Activated T-cell treated with anti-CD3 and anti-CD28 coated beads, Interleukin-2, amount 50 U/mL, for 24 hours (primary cell): ENCODE results near the gene MRPL40.
"Not testable (repeated sequence)": the region's sequence is repeated elsewhere in the genome, so short reads cannot be mapped to it uniquely, and the experiment has no call there.

ENCODE experiments used
- DNase-seq: peaks from one replicate; pipeline ENCODE4 v3.0.0-alpha.2; 2020
- H3K27ac Mint-ChIP-seq: 2 replicates; pipeline ENCODE4 v1.8.0; 2020; ENCODE audit warnings: mild to moderate bottlenecking, mixed read lengths
- H3K27me3 Mint-ChIP-seq: 2 replicates; pipeline ENCODE4 v1.8.0; 2020; ENCODE audit warnings: mixed read lengths
- H3K36me3 Mint-ChIP-seq: 2 replicates; pipeline ENCODE4 v1.8.0; 2020; ENCODE audit warnings: low read depth, mixed read lengths
- H3K4me1 Mint-ChIP-seq: 2 replicates; pipeline ENCODE4 v1.8.0; 2020; ENCODE audit warnings: low read depth, mixed read lengths
- H3K4me3 Mint-ChIP-seq: 2 replicates; pipeline ENCODE4 v1.8.0; 2020; ENCODE audit warnings: mild to moderate bottlenecking, moderate library complexity, mixed read lengths
- H3K9me3 Mint-ChIP-seq: 2 replicates; pipeline ENCODE4 v1.8.0; 2020; ENCODE audit warnings: mixed read lengths

Gene MRPL40

GRCh38 chr22:19442166-19442565 lies 9.8 kb downstream of the MRPL40 start:
- no peak for DNase-seq
- Mint-ChIP-seq H3K9me3 (no peaks in the 10 kb centered on the region), H3K27ac (peak overlapping the region; percentile 17), H3K4me1 (peaks cover 40% of the 10 kb centered on the region), H3K4me3 (no peak overlapping the region), H3K27me3 (no peaks in the 10 kb centered on the region), H3K36me3 (peaks cover 80% of the 10 kb centered on the region)

- H3K9me3 Mint-ChIP-seq: no peaks in the 10 kb centered on the region
- peaks cover 76% of the 10 kb centered on the region for H3K36me3 Mint-ChIP-seq
- peak overlapping the region; percentile 50 for H3K27ac Mint-ChIP-seq
- peaks cover 47% of the 10 kb centered on the region for H3K4me1 Mint-ChIP-seq
- no peaks in the 10 kb centered on the region for H3K27me3 Mint-ChIP-seq
- no peak overlapping the region for H3K4me3 Mint-ChIP-seq
- no peak for DNase-seq
Observed at GRCh38 chr22:19443544-19444211, 11.3 kb downstream of the MRPL40 start.

GRCh38 chr22:19445279-19445982 lies 13.1 kb downstream of the MRPL40 start:
- Mint-ChIP-seq H3K4me3 (peak overlapping the region; percentile 35), H3K36me3 (peaks cover 78% of the 10 kb centered on the region), H3K4me1 (peaks cover 58% of the 10 kb centered on the region), H3K27ac (peak overlapping the region; percentile 69)
- H3K9me3 Mint-ChIP-seq, DNase-seq, H3K27me3 Mint-ChIP-seq: not testable (repeated sequence)

GRCh38 chr22:19446603-19447329 lies 14.4 kb downstream of the MRPL40 start:
- Mint-ChIP-seq H3K36me3 (peaks cover 79% of the 10 kb centered on the region), H3K27ac (peak overlapping the region; percentile 94), H3K9me3 (no peaks in the 10 kb centered on the region), H3K27me3 (no peaks in the 10 kb centered on the region), H3K4me3 (peak overlapping the region; percentile 93), H3K4me1 (peaks cover 57% of the 10 kb centered on the region)
- no peak for DNase-seq

- Mint-ChIP-seq H3K27me3 (no peaks in the 10 kb centered on the region), H3K9me3 (no peaks in the 10 kb centered on the region), H3K4me3 (peak within 1 kb of the TSS; percentile 93), H3K36me3 (peaks cover 80% of the 10 kb centered on the region), H3K27ac (peak within 1 kb of the TSS; percentile 96), H3K4me1 (peaks cover 54% of the 10 kb centered on the region)
- peak; percentile 87 for DNase-seq
Observed at GRCh38 chr22:19447330-19448075, 15.2 kb downstream of the MRPL40 start, which contains the start of gene C22orf39. C22orf39 (minus strand) TSS chr22:19447711; CDS start chr22:19447688, 23 bp downstream.

GRCh38 chr22:19448076-19448607 lies 15.8 kb downstream of the MRPL40 start:
- H3K4me1 Mint-ChIP-seq: peaks cover 50% of the 10 kb centered on the region
- H3K36me3 Mint-ChIP-seq: peaks cover 82% of the 10 kb centered on the region
- DNase-seq: peak; percentile 49
- H3K9me3 Mint-ChIP-seq: no peaks in the 10 kb centered on the region
- no peaks in the 10 kb centered on the region for H3K27me3 Mint-ChIP-seq
- peak overlapping the region; percentile 93 for H3K4me3 Mint-ChIP-seq
- H3K27ac Mint-ChIP-seq: peak overlapping the region; percentile 96

- peaks cover 82% of the 10 kb centered on the region for H3K36me3 Mint-ChIP-seq
- peak; percentile 49 for DNase-seq
- peaks cover 43% of the 10 kb centered on the region for H3K4me1 Mint-ChIP-seq
- no peaks in the 10 kb centered on the region for H3K27me3 Mint-ChIP-seq
- H3K27ac Mint-ChIP-seq: peak overlapping the region; percentile 96
- no peaks in the 10 kb centered on the region for H3K9me3 Mint-ChIP-seq
- H3K4me3 Mint-ChIP-seq: peak overlapping the region; percentile 93
Observed at GRCh38 chr22:19448739-19449421, 16.5 kb downstream of the MRPL40 start.

- peaks cover 41% of the 10 kb centered on the region for H3K4me1 Mint-ChIP-seq
- no peaks in the 10 kb centered on the region for H3K9me3 Mint-ChIP-seq
- no peak for DNase-seq
- H3K27me3 Mint-ChIP-seq: no peaks in the 10 kb centered on the region
- no peak overlapping the region for H3K4me3 Mint-ChIP-seq
- H3K36me3 Mint-ChIP-seq: peaks cover 82% of the 10 kb centered on the region
- H3K27ac Mint-ChIP-seq: peak overlapping the region; percentile 96
Observed at GRCh38 chr22:19449422-19449767, 17.1 kb downstream of the MRPL40 start.

- peaks cover 82% of the 10 kb centered on the region for H3K36me3 Mint-ChIP-seq
- H3K27ac Mint-ChIP-seq: peak overlapping the region; percentile 63
- no peak for DNase-seq
- H3K27me3 Mint-ChIP-seq: no peaks in the 10 kb centered on the region
- peaks cover 40% of the 10 kb centered on the region for H3K4me1 Mint-ChIP-seq
- no peak overlapping the region for H3K4me3 Mint-ChIP-seq
- H3K9me3 Mint-ChIP-seq: no peaks in the 10 kb centered on the region
Observed at GRCh38 chr22:19450363-19451175, 18.2 kb downstream of the MRPL40 start.

- no peak for DNase-seq
- Mint-ChIP-seq H3K27me3 (no peaks in the 10 kb centered on the region), H3K4me3 (no peak overlapping the region), H3K9me3 (no peaks in the 10 kb centered on the region), H3K36me3 (peaks cover 87% of the 10 kb centered on the region), H3K27ac (peak overlapping the region; percentile 30), H3K4me1 (peaks cover 34% of the 10 kb centered on the region)
Observed at GRCh38 chr22:19451570-19451969, 19.2 kb downstream of the MRPL40 start.

- H3K36me3 Mint-ChIP-seq: peaks cover 94% of the 10 kb centered on the region
- H3K9me3 Mint-ChIP-seq: no peaks in the 10 kb centered on the region
- no peak for DNase-seq
- H3K4me1 Mint-ChIP-seq: peaks cover 21% of the 10 kb centered on the region
- peak overlapping the region; percentile 75 for H3K27ac Mint-ChIP-seq
- H3K4me3 Mint-ChIP-seq: no peak overlapping the region
- H3K27me3 Mint-ChIP-seq: no peaks in the 10 kb centered on the region
Observed at GRCh38 chr22:19453718-19454117, 21.4 kb downstream of the MRPL40 start.

- Mint-ChIP-seq H3K27me3 (no peaks in the 10 kb centered on the region), H3K4me3 (no peak overlapping the region), H3K27ac (peak overlapping the region; percentile 75), H3K9me3 (no peaks in the 10 kb centered on the region), H3K36me3 (peaks cover 97% of the 10 kb centered on the region), H3K4me1 (peaks cover 17% of the 10 kb centered on the region)
- no peak for DNase-seq
Observed at GRCh38 chr22:19454156-19454555, 21.8 kb downstream of the MRPL40 start.

GRCh38 chr22:19455033-19455432 lies 22.7 kb downstream of the MRPL40 start:
- no peak for DNase-seq
- Mint-ChIP-seq H3K36me3 (peaks cover 96% of the 10 kb centered on the region), H3K4me1 (peaks cover 11% of the 10 kb centered on the region), H3K27ac (peak overlapping the region; percentile 70), H3K9me3 (no peaks in the 10 kb centered on the region), H3K4me3 (no peak overlapping the region), H3K27me3 (no peaks in the 10 kb centered on the region)
